AG04449 (cell line): Measurements from ENCODE around the gene TCN2.

Experiments used
- CTCF ChIA-PET: fragments of 350-600 bp; formaldehyde crosslinking; extraction: SDS; loops from one replicate; lab custom pipeline; 2021; ENCODE audit warnings: antibody characterized with exemption; lab: Yijun Ruan, JAX
- POLR2A ChIA-PET: fragments of 400-600, 350-600 bp; formaldehyde crosslinking; extraction: SDS; loops from one replicate; lab custom pipeline; 2020; ENCODE audit warnings: antibody characterized with exemption, inconsistent platforms; lab: Yijun Ruan, JAX
- DNase-seq: peaks from one replicate; pipeline ENCODE4 v3.0.0-alpha.2; 2010; ENCODE audit warnings: low read depth, low spot score
- H3K4me3 ChIP-seq: 2 replicates; pipeline ENCODE4 v1.5.1; 2011; ENCODE audit warnings: low read depth, mild to moderate bottlenecking, control low read depth, low read length
- CTCF ChIP-seq: IDR thresholded peaks from one replicate; pipeline ENCODE4 v1.5.1; 2011; ENCODE audit warnings: mild to moderate bottlenecking, moderate library complexity, low read length, control low read depth, inconsistent platforms; ENCODE audit not compliant: insufficient read depth; ENCODE audit errors: missing control alignments

Gene TCN2

GRCh38 chr22:30569674-30570202 is 37.2 kb upstream of the TCN2 start:
- no peak for TF ChIP-seq CTCF
- DNase-seq = no peak
- POLR2A ChIA-PET = no interaction called here
- H3K4me3 ChIP-seq = no peak overlapping the region
- CTCF ChIA-PET = no interaction called here

GRCh38 chr22:30572210-30572609 is 34.8 kb upstream of the TCN2 start:
- POLR2A ChIA-PET = interaction anchor here (1.0 kb wide), 1 partner anchor 10 kb away, joined by 3 read pairs; no protein-coding TSS in a partner anchor
- no peak for TF ChIP-seq CTCF
- CTCF ChIA-PET = interaction anchor here (1.2 kb wide), 1 partner anchor 17 kb away, joined by 3 read pairs; no protein-coding TSS in a partner anchor
- DNase-seq = no peak
- H3K4me3 ChIP-seq = no peak overlapping the region

DNA sequence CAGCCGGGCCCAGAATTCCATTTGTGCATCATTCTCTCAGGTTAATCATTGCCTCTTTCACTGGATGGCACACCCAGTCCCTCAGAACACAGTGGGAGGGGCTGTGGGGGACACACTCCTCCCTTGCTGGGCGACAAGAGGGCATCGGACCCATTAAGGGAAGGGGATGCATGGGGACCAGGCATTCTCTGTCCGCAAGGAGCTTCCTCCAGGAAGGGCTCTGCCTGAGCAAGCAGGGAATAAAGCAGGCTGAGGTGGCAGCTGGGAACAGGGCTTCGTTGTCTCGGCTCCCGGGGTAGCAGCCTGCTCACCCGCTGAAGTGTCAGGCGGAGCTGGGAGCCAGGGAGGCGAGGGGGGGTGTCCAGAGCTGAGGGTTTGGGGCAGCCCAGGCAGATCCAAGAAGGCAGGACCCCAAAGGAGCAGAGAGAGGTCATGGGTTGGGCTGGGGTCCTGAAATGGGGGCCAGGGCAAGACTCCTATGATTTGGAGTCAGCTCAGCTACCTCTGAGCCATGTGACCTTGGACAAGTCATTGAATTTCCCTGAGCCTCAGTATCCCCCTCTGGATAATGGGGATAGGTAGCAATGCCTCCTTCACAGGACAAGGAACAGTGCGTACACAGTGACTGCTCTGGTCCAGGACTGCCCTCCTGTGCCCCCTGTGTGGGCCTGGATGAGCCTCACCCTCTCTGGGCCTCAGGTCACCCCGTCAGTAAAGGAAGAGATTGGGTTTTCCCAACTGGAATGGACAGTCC is 34.0 kb upstream of the TCN2 start:
- no peak overlapping the region for H3K4me3 ChIP-seq
- no peak for DNase-seq
- ChIA-PET CTCF (interaction anchor here (1.2 kb wide), 1 partner anchor 17 kb away, joined by 3 read pairs; no protein-coding TSS in a partner anchor), POLR2A (interaction anchor here (0.5 kb wide), 1 partner anchor 9 kb away, joined by 3 read pairs; no protein-coding TSS in a partner anchor)
- no peak for TF ChIP-seq CTCF

GRCh38 chr22:30573594-30574094 is 33.3 kb upstream of the TCN2 start:
- DNase-seq = no peak
- TF ChIP-seq CTCF = no peak
- no peak overlapping the region for H3K4me3 ChIP-seq
- POLR2A ChIA-PET = no interaction called here
- CTCF ChIA-PET = no interaction called here

DNA sequence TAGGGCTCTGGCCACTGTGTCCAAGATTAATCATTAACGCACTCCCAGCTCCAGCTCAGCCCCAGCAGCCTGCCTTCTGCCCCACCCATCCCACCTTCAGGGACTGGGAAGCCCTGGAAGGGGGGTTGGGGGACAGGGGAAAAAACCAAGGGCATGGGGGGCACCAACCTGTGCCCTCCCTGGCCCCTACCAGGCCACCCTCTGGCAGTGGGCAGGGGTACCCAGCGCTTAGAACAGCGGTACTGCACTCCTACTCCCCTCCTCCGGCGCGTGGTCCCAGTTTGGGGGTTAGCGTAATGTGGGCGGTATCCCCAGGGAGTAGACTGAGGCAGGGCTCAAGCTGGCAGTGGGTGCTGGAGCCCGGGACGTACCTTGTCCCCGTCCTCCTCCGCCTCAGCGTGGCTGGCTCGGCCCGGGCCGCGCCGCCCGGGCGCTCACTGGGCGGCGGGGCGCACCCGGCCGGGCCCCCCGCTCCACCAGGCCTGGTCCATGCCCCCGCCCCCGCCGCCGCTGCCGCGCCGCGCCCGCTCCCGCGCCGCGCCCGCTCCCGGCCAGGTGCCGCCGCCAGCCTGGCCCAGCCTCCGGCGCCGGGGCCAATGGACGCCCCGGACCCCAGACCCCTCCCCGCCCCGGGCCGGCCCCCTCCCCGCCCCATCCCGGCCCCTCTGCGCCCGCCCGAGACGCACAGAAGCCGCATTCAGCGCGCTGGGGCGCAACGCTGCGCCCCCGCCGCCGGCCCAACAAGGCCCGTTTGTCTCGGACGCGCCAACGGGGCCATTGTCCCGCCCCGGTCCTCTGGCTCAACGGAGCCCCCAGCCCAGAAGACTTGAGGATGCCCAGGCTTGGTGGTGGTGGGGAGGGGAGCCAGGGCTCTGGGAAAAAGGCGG is 32.6 kb upstream of the TCN2 start, which contains the start of gene GAL3ST1:
TSS of gene GAL3ST1 (minus strand) at position 571 of the 887 bp plus-strand sequence. CDS start 17,273 bp downstream, outside the sequence.
- DNase-seq = no peak
- POLR2A ChIA-PET = no interaction called here
- TF ChIP-seq CTCF = no peak
- H3K4me3 ChIP-seq = no peak within 1 kb of the TSS
- CTCF ChIA-PET = no interaction called here
